GM12878 (cell line): ENCODE results near the gene DISP3.

Experiments
- CEBPB ChIP-seq, 2 experiments: fragments of 150-350 bp in 1 of 2; IDR thresholded peaks; 2 replicates each; pipeline ENCODE4 v1.6.1; 2012 to 2014; ENCODE audit warnings: low read depth in 2 of 2, low read length in 2 of 2, borderline replicate concordance in 1 of 2, inconsistent platforms in 1 of 2
- EP300 ChIP-seq, 2 experiments: fragments of 150-350 bp in 1 of 2; IDR thresholded peaks; 2 replicates each; pipeline ENCODE4 v1.6.1; 2011 to 2012; ENCODE audit warnings: low read depth in 2 of 2, low read length in 2 of 2, borderline replicate concordance in 1 of 2, improper control_type of control experiment in 1 of 2, inconsistent platforms in 1 of 2; ENCODE audit not compliant: control insufficient read depth in 1 of 2
- IKZF1 ChIP-seq: fragments of 450-650 bp; conservative IDR thresholded peaks from 2 replicates; pipeline ENCODE4 v1.6.1; 2017; ENCODE audit warnings: antibody characterized with exemption, mild to moderate bottlenecking
- SIN3A ChIP-seq: IDR thresholded peaks from 2 replicates; pipeline ENCODE4 v1.6.1; 2012; ENCODE audit warnings: low read depth, low read length, improper control_type of control experiment
- TF ChIP-seq, protein P1 (sequence below): fragments of 450-650 bp; formaldehyde crosslinking; IDR thresholded peaks from 2 replicates; pipeline ENCODE4 v1.4.0; 2020; ENCODE audit warnings: mild to moderate bottlenecking, moderate library complexity
- TF ChIP-seq, protein P2 (sequence below), 3 experiments: IDR thresholded peaks in 2 of 3; conservative IDR thresholded peaks in 1 of 3; 2 replicates each; pipeline ENCODE4 v1.5.1; 2011; ENCODE audit warnings: low read depth in 3 of 3, low read length in 3 of 3, mild to moderate bottlenecking in 3 of 3, control low read depth in 2 of 3, moderate library complexity in 2 of 3, inconsistent platforms in 1 of 3, mixed read lengths in 1 of 3; ENCODE audit not compliant: control insufficient read depth in 2 of 3, insufficient read depth in 1 of 3; ENCODE audit errors: extremely low read depth in 1 of 3

DNA sequence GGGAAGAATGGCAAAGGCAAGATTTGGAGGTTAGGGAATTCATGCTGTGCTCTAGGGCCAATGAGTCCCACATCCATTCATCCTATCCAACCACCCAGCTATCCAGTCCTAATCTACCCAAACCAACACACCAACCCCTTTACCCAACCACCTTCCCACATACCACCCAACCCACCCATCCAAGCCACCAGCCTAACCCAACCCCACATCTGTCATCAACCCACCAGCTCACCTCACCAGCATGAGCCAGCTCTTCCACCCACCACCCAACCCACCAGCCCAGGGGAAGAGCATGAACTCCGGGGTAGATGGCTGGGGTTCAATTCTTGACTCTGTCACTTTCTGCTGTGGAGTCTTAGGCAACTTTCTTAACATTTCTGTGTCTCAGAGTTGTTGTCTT lies 35.9 kb upstream of the DISP3 start:
- TF ChIP-seq IKZF1 (no peak), EP300 (IDR thresholded peaks at IDR 0.05; ENCODE audit: borderline replicate concordance in 1 of 2, control insufficient read depth in 1 of 2, low read depth in 2 of 2, low read length in 2 of 2) (no peak), CEBPB (IDR thresholded peaks at IDR 0.05; ENCODE audit: borderline replicate concordance in 1 of 2, low read depth in 2 of 2, low read length in 2 of 2) (no peak), SIN3A (no peak)
- TF ChIP-seq, protein P1, sequence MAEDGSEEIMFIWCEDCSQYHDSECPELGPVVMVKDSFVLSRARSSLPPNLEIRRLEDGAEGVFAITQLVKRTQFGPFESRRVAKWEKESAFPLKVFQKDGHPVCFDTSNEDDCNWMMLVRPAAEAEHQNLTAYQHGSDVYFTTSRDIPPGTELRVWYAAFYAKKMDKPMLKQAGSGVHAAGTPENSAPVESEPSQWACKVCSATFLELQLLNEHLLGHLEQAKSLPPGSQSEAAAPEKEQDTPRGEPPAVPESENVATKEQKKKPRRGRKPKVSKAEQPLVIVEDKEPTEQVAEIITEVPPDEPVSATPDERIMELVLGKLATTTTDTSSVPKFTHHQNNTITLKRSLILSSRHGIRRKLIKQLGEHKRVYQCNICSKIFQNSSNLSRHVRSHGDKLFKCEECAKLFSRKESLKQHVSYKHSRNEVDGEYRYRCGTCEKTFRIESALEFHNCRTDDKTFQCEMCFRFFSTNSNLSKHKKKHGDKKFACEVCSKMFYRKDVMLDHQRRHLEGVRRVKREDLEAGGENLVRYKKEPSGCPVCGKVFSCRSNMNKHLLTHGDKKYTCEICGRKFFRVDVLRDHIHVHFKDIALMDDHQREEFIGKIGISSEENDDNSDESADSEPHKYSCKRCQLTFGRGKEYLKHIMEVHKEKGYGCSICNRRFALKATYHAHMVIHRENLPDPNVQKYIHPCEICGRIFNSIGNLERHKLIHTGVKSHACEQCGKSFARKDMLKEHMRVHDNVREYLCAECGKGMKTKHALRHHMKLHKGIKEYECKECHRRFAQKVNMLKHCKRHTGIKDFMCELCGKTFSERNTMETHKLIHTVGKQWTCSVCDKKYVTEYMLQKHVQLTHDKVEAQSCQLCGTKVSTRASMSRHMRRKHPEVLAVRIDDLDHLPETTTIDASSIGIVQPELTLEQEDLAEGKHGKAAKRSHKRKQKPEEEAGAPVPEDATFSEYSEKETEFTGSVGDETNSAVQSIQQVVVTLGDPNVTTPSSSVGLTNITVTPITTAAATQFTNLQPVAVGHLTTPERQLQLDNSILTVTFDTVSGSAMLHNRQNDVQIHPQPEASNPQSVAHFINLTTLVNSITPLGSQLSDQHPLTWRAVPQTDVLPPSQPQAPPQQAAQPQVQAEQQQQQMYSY (CRISPR knock-in tag) = no peak
- TF ChIP-seq, protein P2, sequence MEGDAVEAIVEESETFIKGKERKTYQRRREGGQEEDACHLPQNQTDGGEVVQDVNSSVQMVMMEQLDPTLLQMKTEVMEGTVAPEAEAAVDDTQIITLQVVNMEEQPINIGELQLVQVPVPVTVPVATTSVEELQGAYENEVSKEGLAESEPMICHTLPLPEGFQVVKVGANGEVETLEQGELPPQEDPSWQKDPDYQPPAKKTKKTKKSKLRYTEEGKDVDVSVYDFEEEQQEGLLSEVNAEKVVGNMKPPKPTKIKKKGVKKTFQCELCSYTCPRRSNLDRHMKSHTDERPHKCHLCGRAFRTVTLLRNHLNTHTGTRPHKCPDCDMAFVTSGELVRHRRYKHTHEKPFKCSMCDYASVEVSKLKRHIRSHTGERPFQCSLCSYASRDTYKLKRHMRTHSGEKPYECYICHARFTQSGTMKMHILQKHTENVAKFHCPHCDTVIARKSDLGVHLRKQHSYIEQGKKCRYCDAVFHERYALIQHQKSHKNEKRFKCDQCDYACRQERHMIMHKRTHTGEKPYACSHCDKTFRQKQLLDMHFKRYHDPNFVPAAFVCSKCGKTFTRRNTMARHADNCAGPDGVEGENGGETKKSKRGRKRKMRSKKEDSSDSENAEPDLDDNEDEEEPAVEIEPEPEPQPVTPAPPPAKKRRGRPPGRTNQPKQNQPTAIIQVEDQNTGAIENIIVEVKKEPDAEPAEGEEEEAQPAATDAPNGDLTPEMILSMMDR (IDR thresholded peaks at IDR 0.05 in 2 of 3, conservative IDR thresholded peaks at IDR 0.05 in 1 of 3; ENCODE audit: control insufficient read depth in 2 of 3, extremely low read depth in 1 of 3, insufficient read depth in 1 of 3, low read depth in 3 of 3, low read length in 3 of 3) = no peak
